NCI-H69 (cell line): ENCODE data around the gene CTXN2.
A peak's percentile ranks its signal among the peaks of the same experiment; 100 is the strongest.

ENCODE experiments used
- DNase-seq: peaks from one replicate; lab custom pipeline; 2025; lab: John Stamatoyannopoulos, UW

CTXN2 gene

DNA sequence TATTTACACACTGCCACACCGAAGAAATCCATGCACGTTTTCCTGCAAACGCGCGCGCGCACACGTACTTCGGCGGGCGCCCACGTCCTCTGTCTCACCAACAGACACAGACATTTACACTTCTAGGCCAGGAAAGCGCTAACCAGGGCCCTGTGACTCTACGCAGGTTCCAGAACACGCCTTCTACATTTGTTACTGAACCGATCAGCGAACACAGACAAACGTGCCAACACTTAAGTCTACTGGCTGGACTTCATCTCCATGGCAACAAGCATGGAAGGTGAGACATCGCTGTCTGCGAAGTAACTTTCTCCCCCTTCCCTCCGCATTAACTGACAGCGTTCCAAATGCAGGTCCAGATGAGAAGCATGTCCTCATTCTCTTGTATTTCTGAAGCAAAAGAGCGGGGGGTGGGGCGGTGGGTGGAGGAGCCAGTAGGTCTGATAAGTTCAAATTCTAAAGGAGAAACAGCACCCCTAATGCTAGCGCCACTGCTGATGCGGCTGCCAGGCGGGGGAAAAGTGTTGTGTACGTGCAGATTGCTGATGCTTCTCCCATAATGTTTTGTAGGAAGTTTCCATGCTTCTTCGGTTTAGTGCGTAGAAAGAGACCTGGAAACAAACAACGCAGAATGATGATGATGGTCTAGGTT lies at the start of gene CTXN2:
Gene CTXN2, plus strand, starts transcription at position 92 of the 652 bp plus-strand sequence. CDS start 9,636 bp downstream, outside the sequence.
- peak; percentile 90 for DNase-seq

DNA sequence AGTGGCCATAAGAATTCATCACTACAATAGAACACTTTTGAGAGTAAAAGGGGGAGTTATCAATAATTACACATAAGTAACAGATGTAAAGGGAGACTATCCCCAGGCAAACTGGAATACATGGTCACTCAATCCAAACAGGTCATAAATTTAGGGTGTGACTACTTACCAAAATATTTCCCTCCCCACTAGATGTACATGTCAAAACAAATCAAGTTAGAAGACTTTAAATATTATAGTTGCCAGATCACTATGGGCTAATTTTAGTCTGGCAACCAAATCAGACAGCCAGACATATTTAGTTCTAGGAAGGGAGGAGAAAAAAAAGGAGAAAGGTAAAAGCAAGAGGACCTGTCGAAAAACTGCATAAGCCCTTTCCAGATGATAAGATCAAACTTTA lies 47.6 kb upstream of the CTXN2 start:
- DNase-seq = peak; percentile 11

DNA sequence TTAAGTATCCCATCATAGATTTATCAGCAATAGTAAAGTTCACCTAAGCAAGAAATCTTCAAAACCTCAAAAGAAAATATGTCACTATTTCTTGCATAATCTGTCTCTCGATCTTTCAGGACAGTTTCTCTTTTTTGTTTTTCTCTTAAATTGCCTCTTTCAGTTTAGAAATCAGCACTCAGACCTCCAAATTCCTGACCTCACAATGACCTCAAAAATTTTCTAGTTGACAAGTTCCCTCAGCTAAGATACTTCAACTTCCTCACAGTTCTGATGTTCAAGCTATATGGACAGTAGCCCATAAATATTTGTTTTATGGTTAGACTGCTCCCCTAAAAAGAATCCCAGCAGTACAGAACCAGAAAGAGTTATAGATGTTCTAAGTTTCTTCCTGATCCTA lies 46.6 kb upstream of the CTXN2 start:
- no peak for DNase-seq

DNA sequence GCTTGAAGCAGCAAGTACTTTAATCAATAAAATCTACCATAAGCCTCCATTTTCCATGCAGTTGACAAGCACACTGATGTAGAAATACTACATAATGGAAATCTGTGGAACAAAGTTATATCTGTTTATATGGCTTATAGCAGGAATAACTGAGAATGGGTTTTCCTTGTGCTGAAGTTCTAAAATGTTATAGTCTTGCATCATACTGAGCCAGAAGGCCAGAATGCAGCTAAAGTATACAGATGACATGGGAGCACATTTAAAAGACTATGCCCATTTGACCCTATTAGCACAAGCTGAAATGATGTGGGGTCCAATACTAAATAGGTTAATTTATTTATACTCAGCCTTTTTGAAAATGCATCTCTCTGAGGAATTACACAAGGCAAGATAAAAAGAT lies 45.5 kb upstream of the CTXN2 start:
- no peak for DNase-seq

DNA sequence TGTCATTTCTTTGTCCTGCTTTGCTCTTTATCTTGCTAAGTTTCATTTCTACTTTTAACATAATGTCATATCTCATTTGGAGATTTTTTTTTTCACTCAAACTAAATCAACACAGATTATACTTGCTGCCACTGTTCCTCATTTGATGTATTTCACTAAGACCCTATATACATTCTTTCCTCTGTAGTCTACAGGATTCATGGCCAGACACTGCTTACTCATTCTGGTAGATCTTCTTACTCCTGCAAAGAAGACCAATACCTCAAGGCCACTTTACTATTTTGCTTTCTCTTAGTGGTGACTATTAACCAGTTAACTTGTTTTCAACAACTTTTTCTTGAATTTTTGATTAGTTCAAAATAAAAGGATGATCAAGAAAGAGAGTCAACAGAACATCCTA lies 44.1 kb upstream of the CTXN2 start:
- DNase-seq = no peak

DNA sequence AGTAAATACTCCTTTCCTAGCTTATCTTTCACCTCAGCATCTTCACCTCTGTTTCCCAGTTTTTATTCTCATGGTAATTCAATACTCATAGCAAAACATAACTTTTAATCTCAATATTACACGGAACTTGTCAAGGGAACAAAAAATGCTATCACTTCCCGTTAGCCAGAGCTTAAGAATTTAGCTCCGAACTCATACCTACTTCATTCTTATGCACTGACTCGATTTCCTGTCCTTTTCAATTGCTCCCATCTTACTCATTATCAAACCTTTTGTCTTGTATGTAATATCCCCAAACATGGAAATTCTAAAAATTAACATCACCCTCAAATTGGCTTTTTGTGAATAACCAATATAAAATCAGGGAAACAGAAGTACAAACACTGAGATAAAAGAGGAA lies 41.6 kb upstream of the CTXN2 start:
- no peak for DNase-seq

DNA sequence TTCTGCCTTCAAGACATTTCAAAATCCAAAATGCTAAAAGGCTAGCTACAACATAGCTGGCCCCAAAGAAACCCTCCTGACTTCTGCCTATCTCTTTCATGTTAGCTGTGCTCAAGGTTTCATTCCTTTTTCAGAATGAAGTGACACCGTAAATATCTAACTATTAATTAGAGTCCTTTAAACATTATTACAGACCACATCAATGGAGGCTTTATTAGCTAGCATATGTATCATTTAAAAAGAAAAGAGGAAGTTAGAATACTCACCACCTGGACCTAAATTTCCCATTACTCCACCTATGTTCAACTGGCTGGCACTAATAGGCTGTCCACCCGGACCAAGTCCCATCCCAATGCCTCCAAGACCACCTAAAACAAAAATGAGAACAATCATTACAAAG lies 37.9 kb upstream of the CTXN2 start:
- DNase-seq = no peak

DNA sequence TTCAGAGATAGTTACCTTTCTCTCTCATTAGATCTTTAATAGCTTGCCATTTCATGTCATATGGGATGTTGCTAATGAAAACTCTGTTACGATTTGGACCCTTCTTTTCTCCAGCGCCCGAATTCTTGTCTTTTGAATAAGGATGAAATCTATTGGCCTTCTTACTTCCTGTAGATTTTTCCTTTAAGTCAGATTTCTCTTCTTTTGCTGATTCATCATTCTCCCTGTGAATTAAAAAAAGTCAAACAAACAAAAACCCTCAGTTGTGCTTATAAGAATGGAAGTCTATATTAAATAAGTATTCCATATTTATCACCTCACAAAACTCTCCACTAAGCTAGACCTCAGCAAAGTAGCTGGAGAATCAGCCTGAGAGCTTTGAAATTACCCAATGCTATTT lies 22.8 kb upstream of the CTXN2 start:
- no peak for DNase-seq

DNA sequence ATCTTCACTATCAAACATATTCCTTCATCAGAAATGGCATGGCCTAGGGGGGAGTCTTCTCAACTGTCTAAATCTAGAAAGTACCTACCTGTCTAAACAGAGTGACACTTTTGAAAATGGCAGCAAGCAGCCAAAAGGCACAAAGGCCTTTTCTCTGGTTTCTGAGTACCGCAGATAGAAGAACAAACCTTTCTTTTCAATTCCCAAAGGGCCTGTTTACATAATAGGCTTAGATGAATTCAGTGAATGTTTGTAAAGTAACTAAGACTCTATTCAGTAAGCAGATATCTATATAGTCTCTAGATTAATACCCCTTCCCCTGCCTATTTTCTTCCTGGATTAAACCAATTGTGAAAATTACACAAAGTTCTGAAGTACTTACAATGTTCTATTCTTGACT lies 20.5 kb upstream of the CTXN2 start:
- DNase-seq = peak; percentile 81

DNA sequence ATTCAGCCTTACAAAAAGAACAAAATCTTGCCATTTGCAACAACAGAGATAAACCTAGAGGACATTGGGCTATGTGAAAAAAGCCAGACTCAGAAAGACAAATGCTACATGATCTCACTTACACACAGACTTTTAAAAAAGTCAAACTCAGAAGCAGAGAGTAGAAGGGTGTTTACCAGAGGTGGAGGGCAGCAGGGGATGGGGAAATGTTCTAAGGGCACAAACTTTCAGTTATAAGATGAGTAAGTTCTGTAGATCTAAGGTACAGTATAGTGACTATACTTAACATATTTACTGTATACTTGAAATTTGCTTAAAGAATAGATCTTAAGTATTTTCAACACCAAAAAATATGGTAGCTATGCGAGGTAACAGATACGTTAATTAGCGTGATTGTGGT lies 16.3 kb upstream of the CTXN2 start:
- DNase-seq = no peak

DNA sequence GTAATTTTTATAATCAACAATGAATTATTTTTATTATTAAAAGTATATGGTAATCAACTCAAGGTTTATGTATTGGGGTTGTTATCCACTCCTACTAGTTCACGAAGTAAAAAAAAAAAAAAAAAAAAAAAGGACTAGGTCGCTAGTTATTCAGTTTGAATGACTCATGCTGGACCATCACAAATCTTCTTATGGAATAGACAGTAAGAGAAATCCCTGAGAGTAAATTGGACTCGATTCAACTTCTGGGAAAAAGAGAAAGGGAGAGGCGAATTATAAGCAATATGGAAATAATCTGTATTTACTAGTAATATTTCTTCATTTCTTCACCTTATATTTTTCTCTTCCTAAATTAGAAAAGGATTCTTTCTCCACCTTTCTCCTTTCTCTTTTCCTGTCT lies 15.4 kb upstream of the CTXN2 start:
- DNase-seq = peak; percentile 28

DNA sequence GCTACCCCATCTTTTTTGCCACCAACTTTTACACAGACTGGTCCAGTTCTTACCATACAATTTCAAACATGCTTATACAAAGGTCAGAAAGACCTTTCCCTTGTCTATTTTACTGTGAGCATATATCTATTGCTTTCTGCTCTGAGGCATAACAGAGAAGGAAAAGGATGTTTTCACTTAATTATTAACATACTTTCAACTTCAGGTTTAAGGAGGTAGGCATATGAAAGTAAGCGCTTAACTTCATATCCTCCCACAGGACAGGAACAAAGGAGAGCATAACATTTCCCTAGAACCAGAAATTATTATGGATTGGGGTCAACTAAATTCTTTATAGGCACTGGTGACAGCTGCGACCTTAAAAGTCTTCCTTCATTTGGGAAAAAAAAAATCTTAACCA lies 14.5 kb upstream of the CTXN2 start:
- no peak for DNase-seq

DNA sequence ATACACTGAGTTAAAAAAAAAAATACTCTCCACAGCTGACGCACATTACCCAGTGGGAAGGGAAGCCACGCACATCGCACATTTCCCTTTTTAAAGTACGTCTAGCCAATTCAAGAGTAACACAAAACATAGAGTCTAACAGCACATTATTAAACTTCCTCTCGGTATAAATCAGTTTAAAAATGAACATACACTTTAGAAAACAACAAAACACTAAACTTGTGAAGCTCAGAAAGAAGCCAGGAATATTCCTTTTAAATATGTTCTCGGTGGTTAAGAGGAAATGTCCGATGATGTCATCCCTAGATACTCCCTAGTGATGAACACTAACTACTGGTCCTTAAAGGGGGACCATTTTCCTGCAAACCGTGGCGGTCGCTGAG lies 14.1 kb upstream of the CTXN2 start:
- DNase-seq = peak; percentile 86

DNA sequence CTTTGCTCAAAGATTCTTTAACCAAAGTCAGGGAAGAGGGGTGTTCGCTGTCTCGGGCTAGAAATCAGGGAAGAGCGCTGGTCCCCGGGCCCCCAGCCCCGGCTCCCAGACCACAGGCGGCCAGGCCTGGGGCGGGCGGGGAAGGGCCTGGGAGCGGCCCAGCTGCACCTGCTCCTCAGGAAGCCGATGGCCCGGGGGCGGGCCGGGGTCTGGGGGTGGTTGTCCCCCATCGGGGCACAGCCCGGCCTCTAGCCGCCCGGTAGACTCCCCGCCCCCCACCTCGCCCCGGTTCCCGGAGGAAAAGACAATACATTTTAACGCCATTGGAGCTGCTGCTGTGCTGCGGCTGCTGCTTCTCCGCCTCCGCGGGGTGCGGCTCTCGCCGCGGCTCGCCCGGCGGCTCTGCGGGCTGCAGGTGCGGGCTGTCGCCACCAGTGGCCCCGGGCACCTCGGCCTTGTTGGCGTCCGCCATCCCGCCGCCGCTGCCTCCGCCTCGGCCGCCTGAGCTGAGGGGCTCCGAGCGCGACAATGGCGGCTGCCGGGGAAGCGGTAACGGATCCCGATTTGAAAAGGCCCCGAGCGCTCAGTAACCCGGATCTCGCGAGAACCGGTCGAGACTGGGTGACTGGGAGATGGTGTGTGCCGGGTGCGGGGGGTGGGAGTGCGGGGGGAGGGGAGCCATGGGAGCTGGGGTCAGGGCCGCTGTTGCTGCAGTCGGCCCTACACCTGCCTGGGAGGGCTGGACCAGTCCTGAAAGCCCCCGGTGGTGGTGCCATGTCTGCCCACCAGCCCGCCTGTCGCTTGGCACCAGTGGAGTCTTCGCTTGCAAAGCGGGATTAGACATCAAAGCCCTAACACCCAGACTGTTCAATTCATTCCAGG lies 13.5 kb upstream of the CTXN2 start, which contains the start of gene MYEF2:
Gene MYEF2, minus strand, starts transcription at position 530 of the 882 bp plus-strand sequence. Its CDS starts 58 bp downstream, at position 472.
- peak; percentile 96 for DNase-seq

DNA sequence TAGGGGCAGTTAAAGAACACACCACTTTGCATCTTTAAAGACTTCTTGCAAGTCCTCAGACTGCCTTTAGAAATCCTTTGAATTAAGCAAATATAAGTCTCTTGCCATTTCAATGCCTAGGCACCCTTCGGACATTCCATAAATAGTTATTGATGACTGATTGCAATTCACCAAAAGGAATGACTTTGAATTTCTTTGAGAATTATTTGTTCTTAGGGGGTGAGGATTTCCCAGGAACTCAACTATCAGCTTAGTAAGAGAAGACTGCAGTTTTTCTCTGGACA lies 12.9 kb upstream of the CTXN2 start:
- no peak for DNase-seq

DNA sequence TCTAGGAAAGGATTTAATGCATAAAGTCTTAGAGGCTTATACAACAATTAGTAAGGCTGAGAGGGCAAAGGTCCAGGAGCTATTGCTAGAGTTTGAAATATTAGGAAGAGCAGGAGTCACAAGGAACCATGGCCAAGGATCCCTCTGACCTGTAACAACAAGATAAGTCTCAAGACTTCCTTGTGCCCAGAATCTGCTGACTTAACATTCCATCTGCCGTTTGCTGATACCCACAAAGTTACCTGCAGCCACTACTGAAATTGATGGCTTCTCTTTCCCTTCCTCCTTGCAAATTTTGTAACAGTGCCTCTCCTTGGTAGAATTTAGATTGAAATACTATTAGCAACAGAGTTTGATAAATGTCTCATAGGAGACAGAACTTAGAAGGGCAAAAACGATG lies 8.7 kb upstream of the CTXN2 start:
- no peak for DNase-seq

DNA sequence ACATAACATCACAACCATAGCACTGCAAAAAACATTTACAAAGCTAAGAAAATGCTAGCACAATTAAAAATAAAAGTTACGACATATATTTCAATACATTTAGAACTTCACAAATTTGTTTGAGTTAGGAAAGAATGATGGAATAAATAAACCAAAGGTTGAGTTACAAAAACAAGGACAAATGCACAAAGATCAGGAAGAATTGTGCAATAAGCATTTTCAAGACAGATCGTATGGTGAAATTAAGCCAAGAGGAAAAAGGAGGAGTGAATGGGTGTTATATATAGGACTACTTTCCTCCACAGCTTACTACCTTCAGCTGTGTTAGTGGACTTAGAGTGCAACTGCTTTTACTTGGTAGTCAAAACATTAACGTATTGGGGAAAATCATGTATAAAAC lies 5.9 kb upstream of the CTXN2 start:
- DNase-seq = no peak

DNA sequence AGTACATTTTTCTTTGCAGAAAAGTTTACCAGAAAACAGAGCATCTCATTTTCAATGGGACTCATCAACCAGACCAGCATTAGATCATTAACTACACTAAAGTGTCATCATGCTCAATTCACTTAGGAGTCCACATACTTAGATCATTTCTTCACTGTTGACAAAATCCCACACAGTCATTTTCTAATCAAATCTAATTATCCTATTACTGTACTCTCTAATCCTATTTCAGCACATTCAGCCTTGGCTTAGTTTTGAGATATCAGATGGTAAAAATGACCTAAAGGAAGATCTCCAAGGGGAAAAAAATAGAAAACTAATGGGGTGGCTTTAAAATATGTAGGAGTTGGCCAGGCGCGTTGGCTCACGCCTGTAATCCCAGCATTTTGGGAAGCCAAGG lies 5.2 kb upstream of the CTXN2 start:
- DNase-seq = no peak

DNA sequence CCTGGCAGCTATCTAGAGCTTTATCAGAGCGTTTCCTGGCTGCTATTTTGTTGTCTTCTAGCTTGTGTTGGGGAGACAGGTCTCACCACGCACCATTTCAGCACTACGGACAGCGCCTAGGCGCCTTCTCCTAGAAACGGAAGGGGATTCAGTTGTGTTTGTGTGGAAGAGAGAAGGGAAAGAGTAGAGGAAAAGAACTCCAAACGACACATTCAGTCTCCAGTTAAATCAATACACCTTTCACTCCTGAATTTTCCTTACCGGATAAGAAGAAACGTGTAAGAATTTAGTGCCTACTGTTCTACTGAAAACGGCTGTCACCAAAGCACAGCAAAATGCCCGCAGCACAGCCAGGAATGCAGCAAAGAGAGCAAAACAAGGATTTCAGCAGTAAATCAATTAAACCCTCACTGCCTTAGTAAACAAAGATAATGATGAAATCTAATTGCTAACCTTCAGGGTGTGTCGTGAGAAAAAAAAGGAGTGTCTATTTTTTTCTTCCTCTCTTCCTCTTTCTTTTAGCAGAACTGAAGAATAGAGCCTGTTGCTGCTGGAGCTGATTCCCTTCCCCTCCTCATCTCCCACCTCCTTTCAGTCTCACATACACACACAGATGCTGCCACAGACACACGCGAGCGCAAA lies 412 bp upstream of the CTXN2 start:
- peak; percentile 72 for DNase-seq

DNA sequence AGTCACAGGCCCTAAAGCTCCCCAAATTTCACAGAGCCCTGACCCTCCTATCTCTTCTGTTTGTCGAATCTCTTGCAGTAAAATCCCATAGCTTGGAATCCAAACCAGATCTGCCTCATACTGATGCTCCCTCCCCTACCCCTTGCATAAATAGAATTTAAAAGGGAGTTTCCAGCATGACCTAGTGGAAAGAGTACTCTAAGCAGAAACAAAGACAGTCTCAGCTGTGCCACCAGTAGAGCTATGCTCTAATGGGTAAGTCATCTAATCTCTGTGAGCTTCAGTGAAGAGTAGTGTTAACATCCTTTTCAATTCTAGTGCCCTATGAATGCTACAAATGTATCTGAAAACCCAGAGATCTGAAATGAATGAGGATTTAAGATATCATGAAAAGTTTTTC lies 10.6 kb downstream of the CTXN2 start:
- no peak for DNase-seq

DNA sequence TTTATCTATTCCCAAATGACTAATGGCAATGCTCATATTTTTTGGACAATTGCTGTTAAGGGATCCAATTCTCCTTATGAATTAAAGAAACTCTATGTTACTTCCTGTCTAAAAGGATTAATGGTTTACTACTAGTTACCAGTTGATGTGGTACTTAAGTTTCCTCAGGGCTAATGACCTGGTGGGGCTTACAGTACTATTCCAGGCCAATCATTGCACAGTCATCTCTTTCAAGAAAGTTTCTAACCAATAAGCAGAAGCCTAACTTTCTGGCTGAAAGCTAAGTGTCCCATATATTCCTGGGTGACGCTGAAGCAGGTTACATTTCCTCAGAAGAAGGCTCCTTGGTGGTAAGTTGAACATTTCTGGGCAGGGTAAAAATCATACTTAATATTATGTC lies 14.5 kb downstream of the CTXN2 start, which contains the start of gene SLC12A1:
Gene SLC12A1, plus strand, starts transcription at position 322 of the 400 bp plus-strand sequence. CDS start 1,418 bp downstream, outside the sequence.
- DNase-seq = no peak

DNA sequence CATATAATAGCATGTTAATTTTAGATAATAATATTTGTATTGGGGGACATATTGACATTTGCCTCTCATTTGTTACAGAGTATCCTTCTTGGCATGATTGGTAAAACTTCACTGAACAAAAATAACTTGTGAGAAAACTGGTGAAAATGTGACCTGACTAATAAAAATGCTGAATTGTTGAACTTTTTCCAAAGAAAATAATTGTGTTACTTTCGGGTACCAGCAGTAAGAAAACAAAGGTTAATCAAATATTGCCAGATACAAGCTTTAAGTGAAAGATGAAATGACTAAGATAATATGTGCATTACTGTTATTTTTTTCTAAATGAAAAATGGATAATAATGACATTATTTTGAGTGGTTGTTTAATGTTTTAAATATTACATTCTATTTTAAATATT lies 29.8 kb downstream of the CTXN2 start:
- DNase-seq = no peak

DNA sequence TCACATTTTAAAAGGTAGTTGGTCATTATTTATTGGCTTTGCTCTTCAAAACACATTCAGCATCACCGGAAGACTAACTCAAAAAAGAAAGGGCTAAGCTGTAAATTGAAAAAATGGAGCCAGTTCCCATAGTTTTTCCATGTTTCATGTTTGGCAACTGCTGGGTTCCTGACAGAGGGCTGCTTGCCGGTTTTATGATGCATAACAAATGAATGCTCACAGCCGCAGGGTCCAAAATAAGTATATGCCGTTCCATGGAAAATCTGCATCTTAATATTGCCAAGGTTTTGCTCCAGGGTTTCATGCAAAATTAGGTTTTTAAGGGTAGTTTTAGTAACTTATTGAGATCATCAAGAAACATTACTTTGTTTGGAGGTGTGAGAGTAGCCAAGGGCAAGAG lies 30.4 kb downstream of the CTXN2 start:
- peak; percentile 54 for DNase-seq
